ENCODE measurements around the gene OSBPL10.
"Not testable (repeated sequence)": the region's sequence is repeated elsewhere in the genome, so short reads cannot be mapped to it uniquely, and the experiment has no call there.

- not testable (repeated sequence) for TF ChIP-seq CTCF (IDR thresholded peaks at IDR 0.05); EZH2 (IDR thresholded peaks at IDR 0.05; ENCODE audit: borderline replicate concordance, insufficient read depth, low read depth, low read length, poor library complexity, severe bottlenecking)
Observed at GRCh38 chr3:31783851-31784250, 197.2 kb downstream of the OSBPL10 start.

All from B cell (primary cell).